GM12878 (cell line): Measurements from ENCODE around the gene CD48. TPM values are rescaled to one million over a fixed set of nuclear protein-coding genes. Genes with fewer than 3 reads are reported as not detected.

ENCODE experiments used
- ATAC-seq: fragments of 200-7000 bp; cut with Tn5 transposase; 3 replicates; pipeline ENCODE4 v1.9.1; 2020; ENCODE audit warnings: mild to moderate bottlenecking, moderate library complexity
- BruUV-seq: library from RNA; stranded (reverse); fragments of 400-500 nt; replicated peaks from 2 replicates; lab custom pipeline; 2021; lab: Mats Ljungman, UMichigan
- CTCF ChIA-PET: fragments of 300-600 bp; sonication (Branson Sonifier 250); formaldehyde crosslinking; extraction: SDS; loops from one replicate; lab custom pipeline; 2021; ENCODE audit warnings: inconsistent platforms; lab: Yijun Ruan, JAX
- POLR2A ChIA-PET: fragments of 350-600 bp; formaldehyde crosslinking; extraction: SDS; loops from one replicate; lab custom pipeline; 2021; ENCODE audit warnings: inconsistent platforms; lab: Charles Lee
- RAD21 ChIA-PET: fragments of 300-600 bp; sonication (Branson Sonifier 250); formaldehyde crosslinking; loops from one replicate; lab custom pipeline; 2023; ENCODE audit warnings: antibody characterized with exemption; ENCODE audit not compliant: unreplicated experiment; lab: Charles Lee
- SMC1A ChIA-PET: fragments of 300-600 bp; sonication (Branson Sonifier 250); formaldehyde crosslinking; loops from one replicate; lab custom pipeline; 2023; ENCODE audit not compliant: unreplicated experiment, uncharacterized antibody; lab: Charles Lee
- DNase-seq: peaks from one replicate; pipeline ENCODE4 v3.0.0-alpha.2; 2011; ENCODE audit warnings: low read depth, low spot score
- FAIRE-seq: peaks from 3 replicates; lab custom pipeline; 2011; peaks lifted over from hg19 to GRCh38; lab: Jason Lieb, UNC
- H2AFZ ChIP-seq: 2 replicates; pipeline ENCODE4 v1.6.0; 2011; ENCODE audit warnings: low read depth, low read length, control low read depth; ENCODE audit not compliant: control insufficient read depth
- H3K27ac ChIP-seq: 2 replicates; pipeline ENCODE4 v1.5.1; 2011; ENCODE audit warnings: control low read depth; ENCODE audit not compliant: control insufficient read depth, insufficient read depth
- H3K27me3 ChIP-seq, 2 experiments: replicated peaks in 1 of 2; 2 replicates each; pipeline versions ENCODE4 v1.6.0 to v1.6.1; 2011; ENCODE audit warnings: low read length in 1 of 2; ENCODE audit not compliant: control insufficient read depth in 2 of 2, insufficient read depth in 2 of 2
- H3K36me3 ChIP-seq, 2 experiments: 2 replicates each; pipeline ENCODE4 v1.5.1; 2011; ENCODE audit warnings: low read length in 1 of 2; ENCODE audit not compliant: control insufficient read depth in 2 of 2, insufficient read depth in 2 of 2
- H3K4me1 ChIP-seq: 2 replicates; pipeline ENCODE4 v1.6.1; 2011; ENCODE audit warnings: mild to moderate bottlenecking, low read length, moderate library complexity, mixed read lengths; ENCODE audit not compliant: control insufficient read depth, insufficient read depth
- H3K4me2 ChIP-seq: 2 replicates; pipeline ENCODE4 v1.6.0; 2011; ENCODE audit warnings: control low read depth; ENCODE audit not compliant: control insufficient read depth, insufficient read depth
- H3K4me3 ChIP-seq: fragments of 200-600 bp; sonication (generic); 2 replicates; pipeline ENCODE4 v1.5.1; 2016
- H3K79me2 ChIP-seq: 2 replicates; pipeline ENCODE4 v1.6.0; 2011; ENCODE audit warnings: low read length; ENCODE audit not compliant: control insufficient read depth, insufficient read depth
- H3K9ac ChIP-seq: 2 replicates; pipeline ENCODE4 v1.8.0; 2011; ENCODE audit warnings: low read length, control low read depth, mixed read lengths; ENCODE audit not compliant: control insufficient read depth, insufficient read depth
- H3K9me3 ChIP-seq: replicated peaks from 3 replicates; pipeline ENCODE4 v1.5.1; 2011; ENCODE audit warnings: mild to moderate bottlenecking, low read length; ENCODE audit not compliant: control insufficient read depth, insufficient read depth
- H4K20me1 ChIP-seq: 2 replicates; pipeline ENCODE4 v1.6.0; 2011; ENCODE audit not compliant: control insufficient read depth, insufficient read depth
- JUNB ChIP-seq: IDR thresholded peaks from 2 replicates; pipeline ENCODE4 v1.6.1; 2016; ENCODE audit warnings: antibody characterized with exemption, mild to moderate bottlenecking
- MTA3 ChIP-seq: IDR thresholded peaks from 2 replicates; pipeline ENCODE4 v1.6.1; 2012; ENCODE audit warnings: low read length, inconsistent platforms, borderline replicate concordance
- ZNF622 ChIP-seq: fragments of 450-650 bp; IDR thresholded peaks from 2 replicates; pipeline ENCODE4 v1.6.1; 2017; ENCODE audit warnings: mild to moderate bottlenecking, inconsistent platforms
- WGBS: methylation state at CpG from one replicate; pipeline ENCODE4 v1.1.6; 2016; ENCODE audit warnings: low lambda C conversion rate; ENCODE audit not compliant: insufficient replicate concordance, insufficient coverage; ENCODE audit errors: missing lambda C conversion rate; 5-methylcytosine and 5-hydroxymethylcytosine counted together
- in situ Hi-C: fragments of 300-500 bp; cut with MboI; formaldehyde crosslinking; loops from 9 replicates; pipeline ENCODE4 v1.14.3; 2018; ENCODE audit warnings: mixed read lengths
- intact Hi-C: fragments of 100-400 bp; cut with micrococcal nuclease; formaldehyde crosslinking; loops from one replicate; pipeline ENCODE4 v1.14.2; 2022; ENCODE audit not compliant: unreplicated experiment
- polyA plus RNA-seq, 11 experiments: library from polyadenylated mRNA; depleted of rRNA in 4 of 11; unstranded in 6 of 11; stranded (reverse) in 5 of 11; fragments of >200 nt; fragmentation: Nextera tagmentation in 4 of 11; fragmentation: Illumina TruSeq in 1 of 11; extraction: Ambion mirVana in 4 of 11; extraction: Trizol in 1 of 11; gene quantifications; 1 replicate in 1 of 11; 2 replicates in 10 of 11; pipeline versions ENCODE4 v1.2.1 to v1.2.3, GENCODE V29; 2011 to 2016; ENCODE audit warnings: inconsistent platforms in 2 of 11, missing spikeins in 2 of 11, low read depth in 1 of 11
- total RNA-seq, 4 experiments: library from RNA; depleted of rRNA in 3 of 4; stranded (reverse); fragments of >200 nt in 3 of 4; fragmentation: Illumina TruSeq in 1 of 4; extraction: Trizol in 1 of 4; gene quantifications; 2 replicates each; pipeline versions ENCODE4 v1.2.1 to v1.2.3, GENCODE V29; 2013 to 2021
- TF ChIP-seq, protein P1 (sequence below): fragments of 450-650 bp; IDR thresholded peaks from 2 replicates; pipeline ENCODE4 v1.6.1; 2018; ENCODE audit warnings: borderline replicate concordance, mild to moderate bottlenecking; ENCODE audit not compliant: partially characterized antibody

Gene CD48
- total and polyA plus RNA-seq, 10 of the 15 experiments (the other 5 are each of a cell fraction or from before 2014, with no cell fraction given), result 302 to 1,315 (median 430) TPM

DNA sequence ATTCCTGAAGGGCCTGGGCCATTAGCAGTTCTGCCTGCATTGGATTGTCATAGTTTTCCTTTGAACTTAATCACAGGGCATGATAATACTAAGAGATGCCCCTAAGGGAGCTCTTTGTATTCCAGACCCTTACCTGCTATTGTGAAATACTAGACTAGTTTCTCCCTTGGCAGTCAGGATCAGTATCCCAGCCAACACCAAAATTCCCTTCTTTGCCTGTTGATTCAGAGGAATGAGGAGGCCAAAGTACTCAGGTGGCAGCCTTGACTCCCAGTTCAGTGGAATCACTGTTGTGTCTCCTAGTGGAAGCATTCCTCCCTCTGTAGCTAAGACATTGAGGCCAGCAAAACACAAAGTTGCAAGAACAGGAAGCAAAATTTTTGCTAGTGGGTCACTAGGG, 48.1 kb upstream of the CD48 start:
- no TSS peak for BruUV-seq
- H3K9me3 ChIP-seq, result no peaks in the 10 kb centered on the region; the same call in 2 of the 3 replicates
- no peak overlapping the region for H3K27ac ChIP-seq
- ATAC-seq, result no peak
- intact Hi-C loops (no loop called here), in situ Hi-C loops (no loop called here)
- CTCF ChIA-PET, result interaction anchor here (0.6 to 6.0 kb wide), 3 partner anchors 8 to 19 kb away, joined by 4 to 42 read pairs (median 4); no protein-coding TSS in a partner anchor
- FAIRE-seq, result no peak
- RAD21 ChIA-PET, result interaction anchor here (1.6 to 2.0 kb wide), 2 partner anchors 8 to 16 kb away, joined by 3 to 8 read pairs; no protein-coding TSS in a partner anchor
- peaks cover 17% of the 10 kb centered on the region for H3K4me1 ChIP-seq
- H3K36me3 ChIP-seq, result no peaks in the 10 kb centered on the region
- no peaks in the 10 kb centered on the region for H4K20me1 ChIP-seq
- no peak for TF ChIP-seq MTA3
- TF ChIP-seq, protein P1, sequence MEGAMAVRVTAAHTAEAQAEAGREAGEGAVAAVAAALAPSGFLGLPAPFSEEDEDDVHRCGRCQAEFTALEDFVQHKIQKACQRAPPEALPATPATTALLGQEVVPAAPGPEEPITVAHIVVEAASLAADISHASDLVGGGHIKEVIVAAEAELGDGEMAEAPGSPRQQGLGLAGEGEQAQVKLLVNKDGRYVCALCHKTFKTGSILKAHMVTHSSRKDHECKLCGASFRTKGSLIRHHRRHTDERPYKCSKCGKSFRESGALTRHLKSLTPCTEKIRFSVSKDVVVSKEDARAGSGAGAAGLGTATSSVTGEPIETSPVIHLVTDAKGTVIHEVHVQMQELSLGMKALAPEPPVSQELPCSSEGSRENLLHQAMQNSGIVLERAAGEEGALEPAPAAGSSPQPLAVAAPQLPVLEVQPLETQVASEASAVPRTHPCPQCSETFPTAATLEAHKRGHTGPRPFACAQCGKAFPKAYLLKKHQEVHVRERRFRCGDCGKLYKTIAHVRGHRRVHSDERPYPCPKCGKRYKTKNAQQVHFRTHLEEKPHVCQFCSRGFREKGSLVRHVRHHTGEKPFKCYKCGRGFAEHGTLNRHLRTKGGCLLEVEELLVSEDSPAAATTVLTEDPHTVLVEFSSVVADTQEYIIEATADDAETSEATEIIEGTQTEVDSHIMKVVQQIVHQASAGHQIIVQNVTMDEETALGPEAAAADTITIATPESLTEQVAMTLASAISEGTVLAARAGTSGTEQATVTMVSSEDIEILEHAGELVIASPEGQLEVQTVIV, result no peak
- no peak for TF ChIP-seq JUNB
- no peaks in the 10 kb centered on the region for H3K79me2 ChIP-seq
- no peak for DNase-seq
- H2AFZ ChIP-seq, result no peak overlapping the region
- H3K27me3 ChIP-seq, result no peaks in the 10 kb centered on the region
- SMC1A ChIA-PET, result interaction anchor here (0.8 to 9.8 kb wide), 4 partner anchors 8 to 21 kb away, joined by 3 to 109 read pairs (median 6); no protein-coding TSS in a partner anchor
- no peak overlapping the region for H3K9ac ChIP-seq
- no peak overlapping the region for H3K4me2 ChIP-seq
- POLR2A ChIA-PET, result interaction anchor here (1.2 kb wide), 1 partner anchor 10 kb away, joined by 4 read pairs; no protein-coding TSS in a partner anchor
- no peak overlapping the region for H3K4me3 ChIP-seq

GRCh38 chr1:160758521-160758920, 46.9 kb upstream of the CD48 start:
- peaks cover 17% of the 10 kb centered on the region for H3K4me1 ChIP-seq
- intact Hi-C loops, result no loop called here
- H3K36me3 ChIP-seq, result peaks cover under 1 to 4% of the 10 kb centered on the region in 2 experiments; a peak in 1 of 4 replicates
- no peaks in the 10 kb centered on the region for H3K27me3 ChIP-seq
- no peaks in the 10 kb centered on the region for H3K79me2 ChIP-seq
- H2AFZ ChIP-seq, result no peak overlapping the region
- 72% methylated on average over 2 of the region's 2 CpGs for WGBS
- H3K4me2 ChIP-seq, result no peak overlapping the region
- no peak overlapping the region for H3K9ac ChIP-seq
- ATAC-seq, result no peak
- no peak overlapping the region for H3K4me3 ChIP-seq
- SMC1A ChIA-PET, result interaction anchor here (1.1 to 9.8 kb wide), 3 partner anchors 9 to 47 kb away, joined by 3 to 109 read pairs (median 3); partner anchors contain the start of gene CD48
- CTCF ChIA-PET, result interaction anchor here (1.1 to 6.0 kb wide), 4 partner anchors 9 to 118 kb away, joined by 3 to 42 read pairs (median 5); no protein-coding TSS in a partner anchor
- BruUV-seq, result no TSS peak
- FAIRE-seq, result no peak
- H3K27ac ChIP-seq, result no peak overlapping the region
- DNase-seq, result no peak
- no peaks in the 10 kb centered on the region; the same call in 2 of the 3 replicates for H3K9me3 ChIP-seq
- in situ Hi-C loops, result no loop called here
- no peaks in the 10 kb centered on the region for H4K20me1 ChIP-seq
- no peak for TF ChIP-seq ZNF622
- RAD21 ChIA-PET, result interaction anchor here (2.0 kb wide), 1 partner anchor 9 kb away, joined by 8 read pairs; no protein-coding TSS in a partner anchor
- POLR2A ChIA-PET, result interaction anchor here (0.6 to 0.9 kb wide), 2 partner anchors 19 to 260 kb away, joined by 3 read pairs; partner anchors contain the start of gene SLAMF7
